ENCODE results near the gene ACOT8. TPM values are rescaled to one million over a fixed set of nuclear protein-coding genes. Genes with fewer than 3 reads are reported as not detected.

Gene ACOT8
- total and polyA plus RNA-seq, 2 of the 4 experiments (the other 2 are of a cell fraction) = 29.8 to 47.5 TPM

DNA sequence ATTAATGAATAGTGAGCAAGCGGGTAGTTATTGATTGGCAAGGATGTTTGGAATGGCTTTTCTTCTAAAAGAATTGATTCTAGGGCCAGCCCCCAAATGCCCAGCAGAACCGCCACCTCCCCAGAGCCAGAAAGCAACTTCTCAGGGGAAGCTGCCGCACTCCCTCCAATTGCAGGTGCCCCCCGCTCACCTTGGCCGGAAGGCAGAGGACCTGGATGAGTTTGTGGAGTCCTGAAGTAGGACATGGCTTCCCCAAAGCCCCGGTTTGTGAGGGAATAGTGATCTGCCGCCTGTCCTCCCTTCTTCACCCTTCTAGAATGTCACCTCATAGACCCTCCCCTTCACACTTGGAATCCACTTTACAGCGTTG, 30.1 kb upstream of the ACOT8 start, which contains the start of gene SPATA25 (continued):
- TF ChIP-seq, protein P1, sequence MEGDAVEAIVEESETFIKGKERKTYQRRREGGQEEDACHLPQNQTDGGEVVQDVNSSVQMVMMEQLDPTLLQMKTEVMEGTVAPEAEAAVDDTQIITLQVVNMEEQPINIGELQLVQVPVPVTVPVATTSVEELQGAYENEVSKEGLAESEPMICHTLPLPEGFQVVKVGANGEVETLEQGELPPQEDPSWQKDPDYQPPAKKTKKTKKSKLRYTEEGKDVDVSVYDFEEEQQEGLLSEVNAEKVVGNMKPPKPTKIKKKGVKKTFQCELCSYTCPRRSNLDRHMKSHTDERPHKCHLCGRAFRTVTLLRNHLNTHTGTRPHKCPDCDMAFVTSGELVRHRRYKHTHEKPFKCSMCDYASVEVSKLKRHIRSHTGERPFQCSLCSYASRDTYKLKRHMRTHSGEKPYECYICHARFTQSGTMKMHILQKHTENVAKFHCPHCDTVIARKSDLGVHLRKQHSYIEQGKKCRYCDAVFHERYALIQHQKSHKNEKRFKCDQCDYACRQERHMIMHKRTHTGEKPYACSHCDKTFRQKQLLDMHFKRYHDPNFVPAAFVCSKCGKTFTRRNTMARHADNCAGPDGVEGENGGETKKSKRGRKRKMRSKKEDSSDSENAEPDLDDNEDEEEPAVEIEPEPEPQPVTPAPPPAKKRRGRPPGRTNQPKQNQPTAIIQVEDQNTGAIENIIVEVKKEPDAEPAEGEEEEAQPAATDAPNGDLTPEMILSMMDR (conservative IDR thresholded peaks at IDR 0.05; ENCODE audit: low read depth, low read length) = no peak
- TF ChIP-seq RAD21 (IDR thresholded peaks at IDR 0.05; ENCODE audit: low read length) = no peak

DNA sequence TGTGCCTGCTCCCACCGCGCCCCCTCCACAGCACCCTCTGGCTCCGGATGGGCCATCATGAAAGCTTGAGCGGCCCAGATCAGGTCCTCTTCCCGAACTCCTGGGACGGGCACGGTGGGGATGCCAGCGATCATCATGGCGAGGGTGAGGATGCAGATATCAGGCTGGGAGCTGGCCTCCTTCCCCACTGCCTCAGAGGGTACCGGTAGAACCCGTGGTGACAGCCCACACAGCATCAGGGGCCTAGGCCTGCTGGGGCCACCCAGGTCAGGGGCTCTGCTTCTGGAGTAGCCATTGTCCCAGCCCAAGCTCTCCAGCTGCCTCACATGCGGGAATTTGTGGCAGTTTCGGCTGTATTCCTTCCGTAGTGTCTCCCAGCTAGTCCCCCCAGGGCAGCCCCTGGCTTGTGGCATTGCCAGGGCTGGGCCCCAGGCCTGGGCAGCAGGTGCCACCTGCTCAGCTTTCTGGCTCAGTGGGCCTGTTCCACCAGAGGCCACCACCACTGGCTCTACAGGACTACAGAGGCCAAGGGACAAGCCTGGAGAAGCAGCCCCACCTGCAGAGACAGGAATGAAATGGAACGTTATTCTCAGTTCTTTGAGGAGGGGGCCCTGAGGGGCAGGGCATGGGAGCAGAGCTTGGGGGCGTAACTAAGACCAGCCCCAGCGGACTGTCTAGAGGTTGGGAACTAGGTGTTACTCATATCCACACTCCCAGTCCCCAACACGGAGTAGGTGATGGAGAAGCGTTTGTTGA, 29.6 kb upstream of the ACOT8 start:
- peaks cover 26% of the 10 kb centered on the region for H3K36me3 ChIP-seq (ENCODE audit: control insufficient read depth, insufficient read depth, low read length)
- ATAC-seq (ENCODE audit: low read depth) (no peak), DNase-seq (no peak)
- no peak overlapping the region for H2BK5ac ChIP-seq (ENCODE audit: low read depth, low read length, poor library complexity, severe bottlenecking)
- H3K4me3 ChIP-seq (ENCODE audit: insufficient read depth, low read depth, low read length) = no peak overlapping the region
- H3K4ac ChIP-seq (ENCODE audit: low read depth, low read length) = no peak overlapping the region
- no peak overlapping the region for H3K4me2 ChIP-seq (ENCODE audit: low read depth, low read length)
- H4K20me1 ChIP-seq (ENCODE audit: insufficient read depth, low read length) = no peaks in the 10 kb centered on the region; the same call in 1 of the 2 replicates
- in situ Hi-C loops (cut with MboI; ENCODE audit: low sequenced_read_pairs) = no loop called here
- H3K9ac ChIP-seq (ENCODE audit: low read depth, low read length) = no peak overlapping the region
- no peak overlapping the region for H3K18ac ChIP-seq (ENCODE audit: low read depth, low read length)
- no peaks in the 10 kb centered on the region for H3K9me3 ChIP-seq (ENCODE audit: control insufficient read depth, insufficient read depth, low read length)
- no peak overlapping the region for H4K91ac ChIP-seq (ENCODE audit: insufficient read depth, low read depth, low read length)
- dilution Hi-C loops (cut with HindIII; ENCODE audit: low sequenced_read_pairs, unreplicated experiment) = no loop called here
- no peak overlapping the region for H3K27ac ChIP-seq (ENCODE audit: insufficient read depth, low read length)
- BruUV-seq (replicated peaks) = no TSS peak
- peaks cover 4% of the 10 kb centered on the region for H3K9me1 ChIP-seq (ENCODE audit: insufficient read depth, low read length)
- peaks cover 2% of the 10 kb centered on the region; the same call in 1 of the 2 replicates for H3K4me1 ChIP-seq (ENCODE audit: control insufficient read depth, insufficient read depth, low read length)
- H2BK120ac ChIP-seq (ENCODE audit: low read depth, low read length) = no peak overlapping the region
- no peak overlapping the region for H3K23ac ChIP-seq (ENCODE audit: low read depth, low read length)
- H2BK15ac ChIP-seq (ENCODE audit: low read depth, low read length) = no peak overlapping the region
- H3K56ac ChIP-seq (ENCODE audit: extremely low read depth, insufficient read depth, low read length) = no peak overlapping the region
- no peak overlapping the region for H3K14ac ChIP-seq (replicated peaks; ENCODE audit: low read depth, low read length)
- CTCF ChIA-PET = no interaction called here
- H2AK9ac ChIP-seq (replicated peaks; ENCODE audit: low read depth, low read length, poor library complexity) = no peak overlapping the region
- H4K5ac ChIP-seq (ENCODE audit: low read depth, low read length) = no peak overlapping the region
- no peaks in the 10 kb centered on the region for H3K27me3 ChIP-seq (ENCODE audit: control insufficient read depth, insufficient read depth, low read length)
- H2AFZ ChIP-seq (replicated peaks; ENCODE audit: low read length, poor library complexity) = no peak overlapping the region
- H4K8ac ChIP-seq (ENCODE audit: low read depth in 2 of 2, low read length in 2 of 2) = no peak overlapping the region
- POLR2A ChIA-PET (ENCODE audit: unreplicated experiment) = no interaction called here
- WGBS, 2 experiments (ENCODE audit: extremely low coverage in 2 of 2, insufficient read length in 1 of 2) = 95% methylated on average over 8 of the region's 19 CpGs; no CpG with 5 or more reads in 1 of the 2 experiments
- intact Hi-C loops (cut with micrococcal nuclease) = no loop called here
- peaks cover 5 to 63% of the 10 kb centered on the region in 2 experiments; a peak in 3 of 4 replicates for H3K79me1 ChIP-seq (ENCODE audit: low read depth in 1 of 2, low read length in 2 of 2)
- no peak overlapping the region for H2BK20ac ChIP-seq (ENCODE audit: low read depth, low read length)
- no peak overlapping the region for H2AK5ac ChIP-seq (ENCODE audit: low read depth, low read length)
- TF ChIP-seq RCOR1 (IDR thresholded peaks at IDR 0.05; ENCODE audit: insufficient replicate concordance, low read length) (no peak), RAD21 (IDR thresholded peaks at IDR 0.05; ENCODE audit: low read length) (no peak), BHLHE40 (IDR thresholded peaks at IDR 0.05; ENCODE audit: low read depth, low read length) (no peak), RFX5 (IDR thresholded peaks at IDR 0.05; ENCODE audit: low read depth, low read length) (no peak), MXI1 (IDR thresholded peaks at IDR 0.05; ENCODE audit: borderline replicate concordance, low read depth, low read length) (no peak)
- TF ChIP-seq, protein P1 (conservative IDR thresholded peaks at IDR 0.05; ENCODE audit: low read depth, low read length) = no peak
- TF ChIP-seq, protein P2, sequence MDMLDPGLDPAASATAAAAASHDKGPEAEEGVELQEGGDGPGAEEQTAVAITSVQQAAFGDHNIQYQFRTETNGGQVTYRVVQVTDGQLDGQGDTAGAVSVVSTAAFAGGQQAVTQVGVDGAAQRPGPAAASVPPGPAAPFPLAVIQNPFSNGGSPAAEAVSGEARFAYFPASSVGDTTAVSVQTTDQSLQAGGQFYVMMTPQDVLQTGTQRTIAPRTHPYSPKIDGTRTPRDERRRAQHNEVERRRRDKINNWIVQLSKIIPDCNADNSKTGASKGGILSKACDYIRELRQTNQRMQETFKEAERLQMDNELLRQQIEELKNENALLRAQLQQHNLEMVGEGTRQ (IDR thresholded peaks at IDR 0.05; ENCODE audit: low read depth, low read length) = no peak
- TF ChIP-seq, protein P3, sequence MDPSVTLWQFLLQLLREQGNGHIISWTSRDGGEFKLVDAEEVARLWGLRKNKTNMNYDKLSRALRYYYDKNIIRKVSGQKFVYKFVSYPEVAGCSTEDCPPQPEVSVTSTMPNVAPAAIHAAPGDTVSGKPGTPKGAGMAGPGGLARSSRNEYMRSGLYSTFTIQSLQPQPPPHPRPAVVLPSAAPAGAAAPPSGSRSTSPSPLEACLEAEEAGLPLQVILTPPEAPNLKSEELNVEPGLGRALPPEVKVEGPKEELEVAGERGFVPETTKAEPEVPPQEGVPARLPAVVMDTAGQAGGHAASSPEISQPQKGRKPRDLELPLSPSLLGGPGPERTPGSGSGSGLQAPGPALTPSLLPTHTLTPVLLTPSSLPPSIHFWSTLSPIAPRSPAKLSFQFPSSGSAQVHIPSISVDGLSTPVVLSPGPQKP (IDR thresholded peaks at IDR 0.05; ENCODE audit: borderline replicate concordance, low read depth, low read length) = no peak

Measured in IMR-90 (cell line).